ENCODE measurements around the gene NLGN3. TPM values are rescaled to one million over a fixed set of nuclear protein-coding genes. Genes with fewer than 3 reads are reported as not detected.

The NLGN3 gene
- total RNA-seq, 2 experiments from 2014 or later = 1.4 to 1.9 TPM

- H3K4me1 Mint-ChIP-seq = peaks cover 46% of the 10 kb centered on the region
Measured at GRCh38 chrX:71106427-71106826, 38.2 kb upstream of the NLGN3 start, which contains the start of gene CXorf65. Gene CXorf65 (minus strand): TSS chrX:71106740. CDS start chrX:71106556, 184 bp downstream.

GRCh38 chrX:71107245-71107644, 37.4 kb upstream of the NLGN3 start:
- no peak for ATAC-seq (ENCODE audit: low read depth)

More at GRCh38 chrX:71106427-71106826, 38.2 kb upstream of the NLGN3 start, which contains the start of gene CXorf65:
- Mint-ChIP-seq H3K27ac (peak within 1 kb of the TSS; percentile 95), H3K9me3 (no peaks in the 10 kb centered on the region), H3K36me3 (peaks cover 54% of the 10 kb centered on the region), H3K27me3 (no peaks in the 10 kb centered on the region), H3K4me3 (peak within 1 kb of the TSS; percentile 99)
- ATAC-seq (ENCODE audit: low read depth) (peak; percentile 27), DNase-seq (no peak)
- POLR2A ChIA-PET = interaction anchor here (0.6 to 8.4 kb wide), 2 partner anchors 12 to 274 kb away, joined by 3 to 106 read pairs; partner anchors contain the start of gene MED12

GRCh38 chrX:71107762-71108360, 36.8 kb upstream of the NLGN3 start:
- H3K4me3 Mint-ChIP-seq = peak overlapping the region; percentile 99
- peak overlapping the region; percentile 95 for H3K27ac Mint-ChIP-seq
- H3K4me1 Mint-ChIP-seq = peaks cover 51% of the 10 kb centered on the region
- no peaks in the 10 kb centered on the region for H3K9me3 Mint-ChIP-seq
- POLR2A ChIA-PET = interaction anchor here (0.9 to 1.9 kb wide), 2 partner anchors 10 to 12 kb away, joined by 3 to 12 read pairs; partner anchors contain the start of genes FOXO4 and MED12
- H3K36me3 Mint-ChIP-seq = peaks cover 54% of the 10 kb centered on the region
- H3K27me3 Mint-ChIP-seq = no peaks in the 10 kb centered on the region
- peak; percentile 44 for DNase-seq
- ATAC-seq (ENCODE audit: low read depth) = peak; percentile 38

More at GRCh38 chrX:71107245-71107644, 37.4 kb upstream of the NLGN3 start:
- Mint-ChIP-seq H3K27me3 (no peaks in the 10 kb centered on the region), H3K4me3 (peak overlapping the region; percentile 99), H3K27ac (peak overlapping the region; percentile 95), H3K4me1 (peaks cover 48% of the 10 kb centered on the region), H3K36me3 (peaks cover 54% of the 10 kb centered on the region), H3K9me3 (no peaks in the 10 kb centered on the region)
- POLR2A ChIA-PET = interaction anchor here (1.9 kb wide), 1 partner anchor 11 kb away, joined by 12 read pairs; the partner anchor contains the start of gene MED12
- no peak for DNase-seq

- H3K4me3 Mint-ChIP-seq = peak overlapping the region; percentile 99
- peaks cover 51% of the 10 kb centered on the region for H3K36me3 Mint-ChIP-seq
- ATAC-seq (ENCODE audit: low read depth) (no peak), DNase-seq (no peak)
- peaks cover 43% of the 10 kb centered on the region for H3K4me1 Mint-ChIP-seq
- H3K27ac Mint-ChIP-seq = peak overlapping the region; percentile 95
- no peaks in the 10 kb centered on the region for H3K27me3 Mint-ChIP-seq
- H3K9me3 Mint-ChIP-seq = no peaks in the 10 kb centered on the region
- POLR2A ChIA-PET = interaction anchor here (1.6 to 4.8 kb wide), 3 partner anchors 8 to 9 kb away, joined by 9 to 81 read pairs (median 12); partner anchors contain the start of gene MED12
Measured at GRCh38 chrX:71109051-71109450, 35.6 kb upstream of the NLGN3 start.

- Mint-ChIP-seq H3K27ac (peak within 1 kb of the TSS; percentile 95), H3K4me1 (peaks cover 30% of the 10 kb centered on the region), H3K27me3 (no peaks in the 10 kb centered on the region), H3K4me3 (peak within 1 kb of the TSS; percentile 99), H3K36me3 (peaks cover 44% of the 10 kb centered on the region), H3K9me3 (no peaks in the 10 kb centered on the region)
- DNase-seq (peak; percentile 53), ATAC-seq (ENCODE audit: low read depth) (peak; percentile 80)
- POLR2A ChIA-PET = interaction anchor here (1.1 to 4.8 kb wide), 8 partner anchors 10 to 255 kb away, joined by 3 to 81 read pairs (median 10); partner anchors contain the start of genes FOXO4, NONO and TAF1
Measured at GRCh38 chrX:71111141-71111843, 33.3 kb upstream of the NLGN3 start, which contains the start of gene IL2RG. Gene IL2RG (minus strand): TSS chrX:71111577. CDS start chrX:71111539, 38 bp downstream.

GRCh38 chrX:71111921-71112431, 32.7 kb upstream of the NLGN3 start:
- H3K36me3 Mint-ChIP-seq = peaks cover 41% of the 10 kb centered on the region
- DNase-seq = no peak
- H3K4me3 Mint-ChIP-seq = peak overlapping the region; percentile 99

GRCh38 chrX:71117358-71117757, 27.3 kb upstream of the NLGN3 start:
- POLR2A ChIA-PET = interaction anchor here (1.0 to 6.5 kb wide), 7 partner anchors 7 to 249 kb away, joined by 3 to 106 read pairs (median 9); partner anchors contain the start of genes CXorf65, NONO and TAF1
- DNase-seq (no peak), ATAC-seq (ENCODE audit: low read depth) (no peak)
- Mint-ChIP-seq H3K36me3 (peaks cover 5% of the 10 kb centered on the region), H3K4me3 (no peak overlapping the region), H3K9me3 (no peaks in the 10 kb centered on the region), H3K27me3 (no peaks in the 10 kb centered on the region), H3K4me1 (peaks cover 18% of the 10 kb centered on the region), H3K27ac (no peak overlapping the region)

More at GRCh38 chrX:71111921-71112431, 32.7 kb upstream of the NLGN3 start:
- peaks cover 25% of the 10 kb centered on the region for H3K4me1 Mint-ChIP-seq
- H3K27me3 Mint-ChIP-seq = no peaks in the 10 kb centered on the region
- peak overlapping the region; percentile 95 for H3K27ac Mint-ChIP-seq
- POLR2A ChIA-PET = interaction anchor here (1.1 to 4.8 kb wide), 8 partner anchors 11 to 254 kb away, joined by 3 to 81 read pairs (median 10); partner anchors contain the start of genes FOXO4, NONO and TAF1
- peak; percentile 15 for ATAC-seq (ENCODE audit: low read depth)
- H3K9me3 Mint-ChIP-seq = no peaks in the 10 kb centered on the region

- H3K27ac Mint-ChIP-seq = peak within 1 kb of the TSS; percentile 86
- no peaks in the 10 kb centered on the region for H3K27me3 Mint-ChIP-seq
- POLR2A ChIA-PET = interaction anchor here (0.9 to 6.5 kb wide), 13 partner anchors 8 to 416 kb away, joined by 3 to 106 read pairs (median 5); partner anchors contain the start of genes CXorf65, FOXO4, NONO and SNX12
- peaks cover 5% of the 10 kb centered on the region for H3K36me3 Mint-ChIP-seq
- H3K4me3 Mint-ChIP-seq = peak within 1 kb of the TSS; percentile 82
- H3K9me3 Mint-ChIP-seq = no peaks in the 10 kb centered on the region
- H3K4me1 Mint-ChIP-seq = peaks cover 14% of the 10 kb centered on the region
- DNase-seq (peak; percentile 83), ATAC-seq (ENCODE audit: low read depth) (peak; percentile 93)
Measured at GRCh38 chrX:71118032-71118984, 26.3 kb upstream of the NLGN3 start, which contains the start of gene MED12. Gene MED12 (plus strand): TSS chrX:71118596. CDS start chrX:71118755, 159 bp downstream.

- Mint-ChIP-seq H3K4me3 (peak overlapping the region; percentile 82), H3K9me3 (no peaks in the 10 kb centered on the region), H3K27me3 (no peaks in the 10 kb centered on the region), H3K4me1 (peaks cover 13% of the 10 kb centered on the region), H3K36me3 (peaks cover 5% of the 10 kb centered on the region), H3K27ac (peak overlapping the region; percentile 86)
- ATAC-seq (ENCODE audit: low read depth) (peak; percentile 22), DNase-seq (no peak)
- POLR2A ChIA-PET = interaction anchor here (0.9 to 6.5 kb wide), 12 partner anchors 8 to 416 kb away, joined by 3 to 106 read pairs (median 7); partner anchors contain the start of genes CXorf65, FOXO4, SNX12 and TAF1
Measured at GRCh38 chrX:71118985-71119535, 25.6 kb upstream of the NLGN3 start.

- Mint-ChIP-seq H3K36me3 (peaks cover 32% of the 10 kb centered on the region), H3K4me1 (peaks cover 10% of the 10 kb centered on the region), H3K27me3 (no peaks in the 10 kb centered on the region), H3K27ac (peak overlapping the region; percentile 84), H3K4me3 (no peak overlapping the region), H3K9me3 (no peaks in the 10 kb centered on the region)
- ATAC-seq (ENCODE audit: low read depth) = no peak
- DNase-seq = no peak
- POLR2A ChIA-PET = interaction anchor here (1.0 to 1.9 kb wide), 5 partner anchors 12 to 32 kb away, joined by 3 to 10 read pairs (median 4); partner anchors contain the start of genes FOXO4 and IL2RG
Measured at GRCh38 chrX:71128166-71128833, 16.3 kb upstream of the NLGN3 start.
